HepG2 (cell line): ENCODE data around the gene PSAP. TPM values are rescaled to one million over a fixed set of nuclear protein-coding genes. Genes with fewer than 3 reads are reported as not detected.
"Not testable (repeated sequence)": the region's sequence is repeated elsewhere in the genome, so short reads cannot be mapped to it uniquely, and the experiment has no call there.

Experiments used
- ATAC-seq: fragments of 200-7000 bp; cut with Tn5 transposase; 3 replicates; pipeline ENCODE4 v1.9.1; 2020; ENCODE audit warnings: mild to moderate bottlenecking, moderate library complexity
- BruUV-seq: library from RNA; stranded (reverse); fragments of 400-500 nt; replicated peaks from 2 replicates; lab custom pipeline; 2021; lab: Mats Ljungman, UMichigan
- CTCF ChIA-PET: fragments of 300-600 bp; formaldehyde crosslinking; extraction: SDS; loops from one replicate; lab custom pipeline; 2021; ENCODE audit warnings: low total read pairs, inconsistent platforms, low intra/inter-chr PET ratio; lab: Yijun Ruan, JAX
- POLR2A ChIA-PET: fragments of 350-600 bp; sonication (Branson Sonifier 250); formaldehyde crosslinking; loops from one replicate; lab custom pipeline; 2020; ENCODE audit warnings: antibody characterized with exemption, inconsistent platforms; lab: Yijun Ruan, JAX
- DNase-seq: peaks from one replicate; pipeline ENCODE4 v3.0.0-alpha.2; 2015; ENCODE audit warnings: low spot score
- FAIRE-seq: peaks from 3 replicates; lab custom pipeline; 2011; peaks lifted over from hg19 to GRCh38; lab: Jason Lieb, UNC
- H2AFZ ChIP-seq: one replicate; pipeline ENCODE4 v1.6.1; 2011; ENCODE audit warnings: low read length, inconsistent platforms
- H3K27ac ChIP-seq: fragments of 300-600 bp; 3 replicates; pipeline ENCODE4 v1.8.0; 2011; ENCODE audit warnings: mixed run types, mild to moderate bottlenecking, mixed read lengths, low read length, inconsistent platforms; ENCODE audit not compliant: insufficient read depth; ENCODE audit errors: extremely low read length
- H3K27me3 ChIP-seq, 2 experiments: fragments of 200-600 bp in 1 of 2; 2 replicates in 1 of 2; 3 replicates in 1 of 2; pipeline versions ENCODE4 v1.6.0 to v1.8.0; 2011; ENCODE audit warnings: low read length in 2 of 2, mild to moderate bottlenecking in 2 of 2, moderate library complexity in 2 of 2, inconsistent platforms in 1 of 2; ENCODE audit not compliant: insufficient read depth in 2 of 2, control insufficient read depth in 1 of 2
- H3K36me3 ChIP-seq, 2 experiments: fragments of 200-600 bp in 1 of 2; replicated peaks in 1 of 2; 2 replicates in 1 of 2; 3 replicates in 1 of 2; pipeline versions ENCODE4 v1.5.1 to v1.8.0; 2011; ENCODE audit warnings: low read length in 2 of 2, inconsistent platforms in 1 of 2; ENCODE audit not compliant: insufficient read depth in 2 of 2, control insufficient read depth in 1 of 2
- H3K4me1 ChIP-seq: 2 replicates; pipeline ENCODE4 v1.5.1; 2012; ENCODE audit warnings: low read length, inconsistent platforms; ENCODE audit not compliant: insufficient read depth
- H3K4me2 ChIP-seq: 2 replicates; pipeline ENCODE4 v1.6.0; 2011; ENCODE audit warnings: low read depth, low read length, inconsistent platforms
- H3K4me3 ChIP-seq, 3 experiments: fragments of 200-600 bp in 1 of 3; sonication (generic), shearing (Covaris generic) in 1 of 3; replicated peaks in 1 of 3; 2 replicates each; pipeline ENCODE4 v1.5.1; 2011 to 2016; ENCODE audit warnings: low read length in 3 of 3, inconsistent platforms in 2 of 3, low read depth in 2 of 3, mild to moderate bottlenecking in 2 of 3, control low read depth in 1 of 3, mixed read lengths in 1 of 3; ENCODE audit not compliant: insufficient read depth in 1 of 3
- H3K79me2 ChIP-seq: one replicate; pipeline ENCODE4 v1.6.1; 2011; ENCODE audit warnings: low read length, inconsistent platforms; ENCODE audit not compliant: insufficient read depth
- H3K9ac ChIP-seq: 2 replicates; pipeline ENCODE4 v1.6.0; 2011; ENCODE audit warnings: mild to moderate bottlenecking, low read depth, low read length, inconsistent platforms; ENCODE audit not compliant: insufficient read depth
- H3K9me3 ChIP-seq: 2 replicates; pipeline ENCODE4 v1.5.1; 2012; ENCODE audit warnings: mild to moderate bottlenecking, low read length
- H4K20me1 ChIP-seq: 2 replicates; pipeline ENCODE4 v1.6.0; 2011; ENCODE audit warnings: inconsistent platforms, mild to moderate bottlenecking, low read length, moderate library complexity; ENCODE audit not compliant: insufficient read depth
- HBP1 ChIP-seq: IDR thresholded peaks from 2 replicates; pipeline ENCODE4 v1.6.1; 2016; ENCODE audit warnings: low read depth, control low read depth
- HDAC6 ChIP-seq: fragments of 200-600 bp; sonication (generic); IDR thresholded peaks from 2 replicates; pipeline ENCODE4 v1.7.0; 2017; ENCODE audit warnings: mild to moderate bottlenecking, antibody characterized with exemption, low read length, low read depth
- KDM3A ChIP-seq: IDR thresholded peaks from 2 replicates; pipeline ENCODE4 v1.6.1; 2018; ENCODE audit warnings: low read depth, missing compliant biosample characterization
- NKX3-1 ChIP-seq: sonication (generic); formaldehyde crosslinking; IDR thresholded peaks from 2 replicates; pipeline ENCODE4 v1.5.0; 2020; ENCODE audit warnings: missing genetic modification reagents
- NR2F6 ChIP-seq, 2 experiments: IDR thresholded peaks; 2 replicates each; pipeline ENCODE4 v1.6.1; 2016; ENCODE audit warnings: antibody characterized with exemption in 1 of 2, mild to moderate bottlenecking in 1 of 2
- POGK ChIP-seq: sonication (generic); formaldehyde crosslinking; conservative IDR thresholded peaks from 2 replicates; pipeline ENCODE4 v1.8.0; 2022; ENCODE audit warnings: mild to moderate bottlenecking, moderate library complexity, missing genetic modification reagents
- RCOR2 ChIP-seq: IDR thresholded peaks from 2 replicates; pipeline ENCODE4 v1.6.1; 2016; ENCODE audit warnings: missing biosample characterization, missing genetic modification reagents
- SP140L ChIP-seq: sonication (generic); formaldehyde crosslinking; IDR thresholded peaks from 2 replicates; pipeline ENCODE4 v1.4.0; 2020; ENCODE audit warnings: missing genetic modification reagents, borderline replicate concordance
- THYN1 ChIP-seq: sonication (generic); formaldehyde crosslinking; IDR thresholded peaks from 2 replicates; pipeline ENCODE4 v1.8.1; 2023; ENCODE audit warnings: low read depth, mild to moderate bottlenecking, moderate library complexity, missing genetic modification reagents, borderline replicate concordance
- ZFP36L1 ChIP-seq: sonication (generic); formaldehyde crosslinking; IDR thresholded peaks from 2 replicates; pipeline ENCODE4 v1.8.0; 2022; ENCODE audit warnings: mild to moderate bottlenecking, missing genetic modification reagents, moderate library complexity
- ZMAT3 ChIP-seq: sonication (generic); formaldehyde crosslinking; conservative IDR thresholded peaks from 2 replicates; pipeline ENCODE4 v1.7.0; 2021; ENCODE audit warnings: missing genetic modification reagents
- ZNF350 ChIP-seq: sonication (generic); formaldehyde crosslinking; IDR thresholded peaks from 2 replicates; pipeline ENCODE4 v1.4.0; 2020; ENCODE audit warnings: mild to moderate bottlenecking, low read depth, missing genetic modification reagents, borderline replicate concordance
- ZNF510 ChIP-seq: sonication (generic); formaldehyde crosslinking; IDR thresholded peaks from 2 replicates; pipeline ENCODE4 v1.4.0; 2020; ENCODE audit warnings: low read depth, mild to moderate bottlenecking, missing genetic modification reagents
- ZNF549 ChIP-seq: sonication (generic); formaldehyde crosslinking; IDR thresholded peaks from 2 replicates; pipeline ENCODE4 v1.5.0; 2020; ENCODE audit warnings: missing genetic modification reagents
- ZNF605 ChIP-seq: sonication (generic); formaldehyde crosslinking; IDR thresholded peaks from 2 replicates; pipeline ENCODE4 v1.8.0; 2022; ENCODE audit warnings: mild to moderate bottlenecking, missing genetic modification reagents
- ZNF790 ChIP-seq: sonication (generic); formaldehyde crosslinking; IDR thresholded peaks from 2 replicates; pipeline ENCODE4 v1.8.0; 2022; ENCODE audit warnings: missing genetic modification reagents, mild to moderate bottlenecking, borderline replicate concordance
- ZNF883 ChIP-seq: sonication (generic); formaldehyde crosslinking; IDR thresholded peaks from 2 replicates; pipeline ENCODE4 v1.5.1; 2020; ENCODE audit warnings: mild to moderate bottlenecking, missing genetic modification reagents; ENCODE audit errors: not compliant biosample characterization
- WGBS: methylation state at CpG from one replicate; pipeline ENCODE4 v1.1.6; 2017; ENCODE audit warnings: low lambda C conversion rate; 5-methylcytosine and 5-hydroxymethylcytosine counted together
- in situ Hi-C: cut with HindIII; loops from 2 replicates; pipeline ENCODE4 v1.10.0; 2017; ENCODE audit warnings: low pct_unique_long_range_greater_than_20kb; ENCODE audit not compliant: extremely low pct_ligation_motif_present
- intact Hi-C: fragments of 100-400 bp; cut with micrococcal nuclease; formaldehyde crosslinking; loops from one replicate; pipeline ENCODE4 v1.10.0; 2022; ENCODE audit not compliant: unreplicated experiment
- polyA plus RNA-seq, 8 experiments: library from polyadenylated mRNA; depleted of rRNA in 3 of 8; stranded (reverse) in 7 of 8; unstranded in 1 of 8; fragments of >200 nt; fragmentation: Illumina TruSeq in 4 of 8; extraction: Trizol in 4 of 8; gene quantifications; 2 replicates each; pipeline versions ENCODE4 v1.2.1 to v1.2.3, GENCODE V29; 2011 to 2016; ENCODE audit warnings: low read depth in 4 of 8, missing spikeins in 1 of 8, mixed read lengths in 1 of 8; ENCODE audit not compliant: insufficient read depth in 1 of 8
- total RNA-seq, 5 experiments: library from RNA; depleted of rRNA; stranded (reverse); fragments of >200 nt; fragmentation: Illumina TruSeq; extraction: Trizol; gene quantifications; 2 replicates each; pipeline ENCODE4 v1.2.3, GENCODE V29; 2016; ENCODE audit warnings: low read depth in 1 of 5

The PSAP gene
- total and polyA plus RNA-seq, 2 of the 13 experiments (the other 11 are each of a cell fraction or from before 2014, with no cell fraction given) = 323 to 643 TPM

- TF ChIP-seq HBP1 (CRISPR knock-in tag) = no peak
- TF ChIP-seq KDM3A (CRISPR knock-in tag) = no peak
- TF ChIP-seq ZNF790 (CRISPR knock-in tag) = no peak
- TF ChIP-seq ZNF350 = no peak
- no peak for TF ChIP-seq THYN1 (CRISPR knock-in tag)
- no peak for TF ChIP-seq ZNF883 (CRISPR knock-in tag)
- no peak for TF ChIP-seq HDAC6
Observed at GRCh38 chr10:71852355-71852937, 1.4 kb upstream of the PSAP start (continued).

- ATAC-seq; H2AFZ ChIP-seq; H3K9me3 ChIP-seq; BruUV-seq; DNase-seq; FAIRE-seq; intact Hi-C loops; H3K27me3 ChIP-seq; CTCF ChIA-PET; in situ Hi-C loops; H3K36me3 ChIP-seq; TF ChIP-seq NR2F6 (CRISPR knock-in tag; IDR thresholded peaks at IDR 0.05): not testable (repeated sequence)
- H3K27ac ChIP-seq = peak overlapping the region; percentile 23
- 50% methylated on average over 20 of the region's 20 CpGs for WGBS
- H3K4me1 ChIP-seq = peaks cover 46% of the 10 kb centered on the region
- H3K4me3 ChIP-seq = peak overlapping the region; percentile 74 to 84 (median 81); a peak in 5 of 6 replicates
- 0 out of 2 replicates have a peak, but pooled peaks have one; percentile 5 for TF ChIP-seq ZNF510 (CRISPR knock-in tag)
- 0 out of 2 replicates have a peak, but pooled peaks have one; percentile 41 for TF ChIP-seq ZFP36L1 (CRISPR knock-in tag)
- TF ChIP-seq ZNF605 (CRISPR knock-in tag) = 0 out of 2 replicates have a peak, but pooled peaks have one; percentile 6
- TF ChIP-seq SP140L (CRISPR knock-in tag) = 0 out of 2 replicates have a peak, but pooled peaks have one; percentile 9
- 0 out of 2 replicates have a peak, but pooled peaks have one; percentile 22 for TF ChIP-seq POGK (CRISPR knock-in tag)
- TF ChIP-seq NR2F6 (IDR thresholded peaks at IDR 0.05) = peak; percentile 7; the same call in 1 of the 2 replicates
- TF ChIP-seq ZMAT3 = peak; percentile 89; the same call in 1 of the 2 replicates
- peak; percentile 31; the same call in 1 of the 2 replicates for TF ChIP-seq RCOR2
- 0 out of 2 replicates have a peak, but pooled peaks have one; percentile 37 for TF ChIP-seq ZNF549 (CRISPR knock-in tag)
- TF ChIP-seq NKX3-1 (CRISPR knock-in tag) = 0 out of 2 replicates have a peak, but pooled peaks have one; percentile 24
- POLR2A ChIA-PET = interaction anchor here (0.6 to 2.4 kb wide), 24 partner anchors 9 to 532 kb away, joined by 3 to 74 read pairs (median 4); partner anchors contain the start of genes ANAPC16 and ASCC1
- peaks cover 41% of the 10 kb centered on the region for H3K79me2 ChIP-seq
- H3K4me2 ChIP-seq = peak overlapping the region; percentile 62
- H4K20me1 ChIP-seq = peaks cover 26% of the 10 kb centered on the region
- peak overlapping the region; percentile 72 for H3K9ac ChIP-seq
Observed at GRCh38 chr10:71851465-71852095, 529 bp upstream of the PSAP start.
